DOHH2 (cell line): Measurements from ENCODE around the gene PPIA.

Source experiments
- EZH2phosphoT487 ChIP-seq: fragments of 200-600 bp; sonication (generic); IDR thresholded peaks from 2 replicates; pipeline ENCODE4 v1.6.1; 2017; ENCODE audit warnings: borderline replicate concordance, mild to moderate bottlenecking, antibody characterized with exemption, low read length, moderate library complexity, mixed read lengths
- TF ChIP-seq, protein P1 (sequence below): fragments of 200-600 bp; sonication (generic); IDR thresholded peaks from one replicate; pipeline ENCODE4 v1.5.1; 2014; ENCODE audit warnings: antibody characterized with exemption, mild to moderate bottlenecking, low read depth, low read length; ENCODE audit not compliant: poor library complexity, severe bottlenecking

DNA sequence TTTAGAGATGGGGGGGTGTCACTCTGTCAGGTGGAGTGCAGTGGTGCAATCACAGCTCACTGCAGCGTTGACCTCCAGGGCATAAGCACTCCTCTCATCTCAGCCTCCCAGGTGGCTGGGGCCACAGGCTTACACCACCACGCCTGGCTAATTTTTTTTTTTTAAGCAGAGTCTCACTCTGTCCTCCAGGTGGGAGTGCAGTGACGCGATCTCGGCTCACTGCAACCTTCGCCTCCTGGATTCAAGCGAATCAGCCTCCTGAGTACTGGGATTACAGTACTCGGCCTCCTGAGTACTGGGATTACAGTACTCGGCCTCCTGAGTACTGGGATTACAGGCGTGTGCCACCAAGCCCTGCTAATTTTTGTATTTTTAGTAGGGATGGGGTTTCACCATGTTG is 23.6 kb upstream of the PPIA start:
- TF ChIP-seq, protein P1, sequence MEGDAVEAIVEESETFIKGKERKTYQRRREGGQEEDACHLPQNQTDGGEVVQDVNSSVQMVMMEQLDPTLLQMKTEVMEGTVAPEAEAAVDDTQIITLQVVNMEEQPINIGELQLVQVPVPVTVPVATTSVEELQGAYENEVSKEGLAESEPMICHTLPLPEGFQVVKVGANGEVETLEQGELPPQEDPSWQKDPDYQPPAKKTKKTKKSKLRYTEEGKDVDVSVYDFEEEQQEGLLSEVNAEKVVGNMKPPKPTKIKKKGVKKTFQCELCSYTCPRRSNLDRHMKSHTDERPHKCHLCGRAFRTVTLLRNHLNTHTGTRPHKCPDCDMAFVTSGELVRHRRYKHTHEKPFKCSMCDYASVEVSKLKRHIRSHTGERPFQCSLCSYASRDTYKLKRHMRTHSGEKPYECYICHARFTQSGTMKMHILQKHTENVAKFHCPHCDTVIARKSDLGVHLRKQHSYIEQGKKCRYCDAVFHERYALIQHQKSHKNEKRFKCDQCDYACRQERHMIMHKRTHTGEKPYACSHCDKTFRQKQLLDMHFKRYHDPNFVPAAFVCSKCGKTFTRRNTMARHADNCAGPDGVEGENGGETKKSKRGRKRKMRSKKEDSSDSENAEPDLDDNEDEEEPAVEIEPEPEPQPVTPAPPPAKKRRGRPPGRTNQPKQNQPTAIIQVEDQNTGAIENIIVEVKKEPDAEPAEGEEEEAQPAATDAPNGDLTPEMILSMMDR, result no peak
- TF ChIP-seq EZH2phosphoT487, result no peak
